ENCODE results near the gene EXOG.

Gene EXOG

GRCh38 chr3:38479431-38480092 is 16.6 kb upstream of the EXOG start:
- Histone ChIP-seq H3K4me3 (ENCODE audit: insufficient read length, low read depth) (no peak overlapping the region), H3K9ac (ENCODE audit: insufficient read length, low read depth) (no peak overlapping the region), H3K9me3 (ENCODE audit: insufficient read depth, low read length) (no peaks in the 10 kb centered on the region), H3K36me3 (ENCODE audit: insufficient read depth, insufficient read length, low read length) (peaks cover 71% of the 10 kb centered on the region), H3K4me1 (ENCODE audit: insufficient read depth, insufficient read length) (peaks cover 2% of the 10 kb centered on the region), H3K27me3 (ENCODE audit: insufficient read depth, insufficient read length) (no peaks in the 10 kb centered on the region)
- no peak for DNase-seq (ENCODE audit: low read depth, low spot score)
- TF ChIP-seq ZNF274 (IDR thresholded peaks at IDR 0.05; ENCODE audit: low read depth, low read length) (no peak), YY1 (IDR thresholded peaks at IDR 0.05; ENCODE audit: insufficient read depth, insufficient read length) (no peak), SUZ12 (IDR thresholded peaks at IDR 0.05; ENCODE audit: extremely low read depth, insufficient read depth, insufficient read length) (no peak)

- TF ChIP-seq YY1 (IDR thresholded peaks at IDR 0.05; ENCODE audit: insufficient read depth, insufficient read length): no peak
- no peak overlapping the region for H3K4me3 ChIP-seq (ENCODE audit: insufficient read length, low read depth)
- H3K9me3 ChIP-seq (ENCODE audit: insufficient read depth, low read length): no peaks in the 10 kb centered on the region
- H3K36me3 ChIP-seq (ENCODE audit: insufficient read depth, insufficient read length, low read length): peaks cover 73% of the 10 kb centered on the region
- DNase-seq (ENCODE audit: low read depth, low spot score): no peak
- H3K27me3 ChIP-seq (ENCODE audit: insufficient read depth, insufficient read length): no peaks in the 10 kb centered on the region
- no peak overlapping the region for H3K9ac ChIP-seq (ENCODE audit: insufficient read length, low read depth)
- H3K4me1 ChIP-seq (ENCODE audit: insufficient read depth, insufficient read length): peaks cover 2% of the 10 kb centered on the region
Measured at GRCh38 chr3:38480093-38480445, 16.1 kb upstream of the EXOG start.

- Histone ChIP-seq H3K9ac (ENCODE audit: insufficient read length, low read depth) (no peak overlapping the region), H3K36me3 (ENCODE audit: insufficient read depth, insufficient read length, low read length) (peaks cover 77% of the 10 kb centered on the region), H3K9me3 (ENCODE audit: insufficient read depth, low read length) (no peaks in the 10 kb centered on the region), H3K4me1 (ENCODE audit: insufficient read depth, insufficient read length) (peaks cover 2% of the 10 kb centered on the region), H3K4me3 (ENCODE audit: insufficient read length, low read depth) (no peak overlapping the region), H3K27me3 (ENCODE audit: insufficient read depth, insufficient read length) (no peaks in the 10 kb centered on the region)
- TF ChIP-seq YY1 (IDR thresholded peaks at IDR 0.05; ENCODE audit: insufficient read depth, insufficient read length): no peak
- TF ChIP-seq SUZ12 (IDR thresholded peaks at IDR 0.05; ENCODE audit: extremely low read depth, insufficient read depth, insufficient read length): no peak
- no peak for TF ChIP-seq ZNF274 (IDR thresholded peaks at IDR 0.05; ENCODE audit: low read depth, low read length)
- DNase-seq (ENCODE audit: low read depth, low spot score): no peak
Measured at GRCh38 chr3:38480930-38481329, 15.2 kb upstream of the EXOG start.

GRCh38 chr3:38482951-38483350 is 13.2 kb upstream of the EXOG start:
- H3K4me3 ChIP-seq (ENCODE audit: insufficient read length, low read depth): no peak overlapping the region
- H3K36me3 ChIP-seq (ENCODE audit: insufficient read depth, insufficient read length, low read length): peaks cover 74% of the 10 kb centered on the region
- no peak for TF ChIP-seq SUZ12 (IDR thresholded peaks at IDR 0.05; ENCODE audit: extremely low read depth, insufficient read depth, insufficient read length)
- TF ChIP-seq ZNF274 (IDR thresholded peaks at IDR 0.05; ENCODE audit: low read depth, low read length): no peak
- TF ChIP-seq YY1 (IDR thresholded peaks at IDR 0.05; ENCODE audit: insufficient read depth, insufficient read length): no peak

GRCh38 chr3:38487323-38487722 is 8.8 kb upstream of the EXOG start:
- peaks cover 2% of the 10 kb centered on the region for H3K4me1 ChIP-seq (ENCODE audit: insufficient read depth, insufficient read length)
- TF ChIP-seq ZNF274 (IDR thresholded peaks at IDR 0.05; ENCODE audit: low read depth, low read length) (no peak), YY1 (IDR thresholded peaks at IDR 0.05; ENCODE audit: insufficient read depth, insufficient read length) (no peak)
- no peaks in the 10 kb centered on the region for H3K27me3 ChIP-seq (ENCODE audit: insufficient read depth, insufficient read length)
- H3K9me3 ChIP-seq (ENCODE audit: insufficient read depth, low read length): no peaks in the 10 kb centered on the region
- H3K4me3 ChIP-seq (ENCODE audit: insufficient read length, low read depth): no peak overlapping the region
- DNase-seq (ENCODE audit: low read depth, low spot score): no peak
- peaks cover 39% of the 10 kb centered on the region for H3K36me3 ChIP-seq (ENCODE audit: insufficient read depth, insufficient read length, low read length)
- H3K9ac ChIP-seq (ENCODE audit: insufficient read length, low read depth): no peak overlapping the region

More at GRCh38 chr3:38482951-38483350, 13.2 kb upstream of the EXOG start:
- no peak for DNase-seq (ENCODE audit: low read depth, low spot score)
- H3K9ac ChIP-seq (ENCODE audit: insufficient read length, low read depth): no peak overlapping the region
- H3K9me3 ChIP-seq (ENCODE audit: insufficient read depth, low read length): no peaks in the 10 kb centered on the region
- H3K4me1 ChIP-seq (ENCODE audit: insufficient read depth, insufficient read length): peaks cover 2% of the 10 kb centered on the region
- no peaks in the 10 kb centered on the region for H3K27me3 ChIP-seq (ENCODE audit: insufficient read depth, insufficient read length)

GRCh38 chr3:38488949-38489348 is 7.2 kb upstream of the EXOG start:
- Histone ChIP-seq H3K9me3 (ENCODE audit: insufficient read depth, low read length) (no peaks in the 10 kb centered on the region), H3K4me3 (ENCODE audit: insufficient read length, low read depth) (no peak overlapping the region), H3K36me3 (ENCODE audit: insufficient read depth, insufficient read length, low read length) (peaks cover 24% of the 10 kb centered on the region), H3K27me3 (ENCODE audit: insufficient read depth, insufficient read length) (no peaks in the 10 kb centered on the region), H3K9ac (ENCODE audit: insufficient read length, low read depth) (no peak overlapping the region), H3K4me1 (ENCODE audit: insufficient read depth, insufficient read length) (no peaks in the 10 kb centered on the region)
- no peak for TF ChIP-seq YY1 (IDR thresholded peaks at IDR 0.05; ENCODE audit: insufficient read depth, insufficient read length)
- no peak for TF ChIP-seq SUZ12 (IDR thresholded peaks at IDR 0.05; ENCODE audit: extremely low read depth, insufficient read depth, insufficient read length)
- no peak for DNase-seq (ENCODE audit: low read depth, low spot score)

GRCh38 chr3:38489766-38490165 is 6.4 kb upstream of the EXOG start:
- H3K4me3 ChIP-seq (ENCODE audit: insufficient read length, low read depth): no peak overlapping the region
- no peaks in the 10 kb centered on the region for H3K4me1 ChIP-seq (ENCODE audit: insufficient read depth, insufficient read length)
- no peaks in the 10 kb centered on the region for H3K27me3 ChIP-seq (ENCODE audit: insufficient read depth, insufficient read length)
- H3K36me3 ChIP-seq (ENCODE audit: insufficient read depth, insufficient read length, low read length): peaks cover 19% of the 10 kb centered on the region
- H3K9ac ChIP-seq (ENCODE audit: insufficient read length, low read depth): no peak overlapping the region
- no peaks in the 10 kb centered on the region for H3K9me3 ChIP-seq (ENCODE audit: insufficient read depth, low read length)
- TF ChIP-seq SUZ12 (IDR thresholded peaks at IDR 0.05; ENCODE audit: extremely low read depth, insufficient read depth, insufficient read length) (no peak), YY1 (IDR thresholded peaks at IDR 0.05; ENCODE audit: insufficient read depth, insufficient read length) (no peak), ZNF274 (IDR thresholded peaks at IDR 0.05; ENCODE audit: low read depth, low read length) (no peak)
- no peak for DNase-seq (ENCODE audit: low read depth, low spot score)
